Measurements from ENCODE around the gene HIVEP1.

- TF ChIP-seq SUZ12 (IDR thresholded peaks at IDR 0.05; ENCODE audit: extremely low read depth, insufficient read depth, insufficient read length) (no peak), YY1 (IDR thresholded peaks at IDR 0.05; ENCODE audit: insufficient read depth, insufficient read length) (no peak)
Observed at GRCh38 chr6:12196326-12196936, 184.3 kb downstream of the HIVEP1 start.
